ENCODE measurements around the gene TMEM87B.

GRCh38 chr2:112031473-112032223 is 23.4 kb upstream of the TMEM87B start:
- TF ChIP-seq CTCF (IDR thresholded peaks at IDR 0.05) = no peak
- TF ChIP-seq POLR2A (IDR thresholded peaks at IDR 0.05) = no peak

All from tibial nerve (tissue), 3 donors.